Calu3 (cell line): ENCODE measurements around the gene KISS1. TPM values are rescaled to one million over a fixed set of nuclear protein-coding genes. Genes with fewer than 3 reads are reported as not detected.

Experiments
- Bru-seq: library from RNA; stranded (reverse); fragments of 400-500 nt; gene quantifications from one replicate; lab custom pipeline; 2021; lab: Mats Ljungman, UMichigan
- BruChase-seq, 2 experiments: library from RNA; stranded (reverse); fragments of 400-500 nt; gene quantifications; one replicate each; lab custom pipeline; 2021; lab: Mats Ljungman, UMichigan
- BruUV-seq: library from RNA; stranded (reverse); fragments of 400-500 nt; replicated peaks from 2 replicates; lab custom pipeline; 2021; lab: Mats Ljungman, UMichigan
- CTCF ChIA-PET: fragments of 300-600 bp; sonication (Branson Sonifier 250); formaldehyde crosslinking; loops from one replicate; lab custom pipeline; 2022; ENCODE audit warnings: antibody characterized with exemption; lab: Charles Lee
- DNase-seq: peaks from one replicate; pipeline ENCODE4 v3.0.0; 2022
- H3K27ac Mint-ChIP-seq: one replicate; pipeline ENCODE4 v1.8.0; 2022; ENCODE audit warnings: mixed read lengths; ENCODE audit not compliant: unreplicated experiment
- H3K27me3 Mint-ChIP-seq: one replicate; pipeline ENCODE4 v1.8.0; 2022; ENCODE audit warnings: mixed read lengths; ENCODE audit not compliant: unreplicated experiment
- H3K36me3 Mint-ChIP-seq: one replicate; pipeline ENCODE4 v1.8.0; 2022; ENCODE audit warnings: mild to moderate bottlenecking, moderate library complexity, mixed read lengths; ENCODE audit not compliant: insufficient read depth, unreplicated experiment
- H3K4me1 Mint-ChIP-seq: one replicate; pipeline ENCODE4 v1.8.0; 2022; ENCODE audit warnings: mild to moderate bottlenecking, low read depth, mixed read lengths; ENCODE audit not compliant: unreplicated experiment
- H3K4me3 Mint-ChIP-seq: one replicate; pipeline ENCODE4 v1.8.0; 2022; ENCODE audit warnings: mild to moderate bottlenecking, low read depth, moderate library complexity, mixed read lengths; ENCODE audit not compliant: unreplicated experiment
- H3K9me3 Mint-ChIP-seq: one replicate; pipeline ENCODE4 v1.8.0; 2022; ENCODE audit warnings: low read depth, mixed read lengths; ENCODE audit not compliant: unreplicated experiment
- CTCF ChIP-seq: fragments of 200-600 bp; IDR thresholded peaks from one replicate; pipeline ENCODE4 v1.8.0; 2022; ENCODE audit warnings: antibody characterized with exemption; ENCODE audit not compliant: unreplicated experiment
- intact Hi-C: fragments of 100-400 bp; cut with micrococcal nuclease; formaldehyde crosslinking; loops from one replicate; pipeline ENCODE4 v1.10.0; 2022; ENCODE audit not compliant: unreplicated experiment
- long read RNA-seq: library from polyadenylated mRNA; stranded (forward); transcript quantifications from one replicate; pipeline ENCODE4 v2.0.0, GENCODE V29; 2022
- total RNA-seq: library from RNA; stranded (reverse); gene quantifications from 2 replicates; pipeline ENCODE4 v1.2.3, GENCODE V29; 2022

The KISS1 gene
- not detected in 2 replicates for total RNA-seq
- Bru-seq, nascent RNA: percentile 16 among the genes with signal in this experiment
- BruChase-seq, experiment 1, labeled RNA remaining after a 6-hour chase: percentile 24 among the genes with signal in this experiment
- percentile 27 among the genes with signal in this experiment for BruChase-seq, experiment 2, labeled RNA remaining after a 2-hour chase
- long read RNA-seq: 0 reads

GRCh38 chr1:204196068-204196795, at the start of gene KISS1:
TSS of gene KISS1 (minus strand) at chr1:204196491. CDS start at chr1:204192876, 3,615 bp downstream.
- no peak within 1 kb of the TSS for H3K27ac Mint-ChIP-seq
- CTCF ChIA-PET: interaction anchor here (0.6 to 3.3 kb wide), 2 partner anchors 33 to 57 kb away, joined by 3 to 58 read pairs; no protein-coding TSS in a partner anchor

GRCh38 chr1:204242920-204243319, 46.6 kb upstream of the KISS1 start:
- Mint-ChIP-seq H3K4me1 (no peaks in the 10 kb centered on the region), H3K27me3 (no peaks in the 10 kb centered on the region), H3K9me3 (no peaks in the 10 kb centered on the region), H3K27ac (no peak overlapping the region), H3K4me3 (no peak overlapping the region), H3K36me3 (peaks cover 49% of the 10 kb centered on the region)
- CTCF ChIA-PET: no interaction called here
- intact Hi-C loops: no loop called here
- TF ChIP-seq CTCF: no peak
- no TSS peak for BruUV-seq
- no peak for DNase-seq

More at GRCh38 chr1:204196068-204196795, at the start of gene KISS1:
- intact Hi-C loops: loop anchor here (5.0 kb wide), 1 partner anchor 334 kb away; the partner anchor contains the start of gene SNRPE
- no TSS peak for BruUV-seq
- no peak for TF ChIP-seq CTCF
- Mint-ChIP-seq H3K4me3 (no peak within 1 kb of the TSS), H3K4me1 (peaks cover 37% of the 10 kb centered on the region), H3K9me3 (peaks cover 4% of the 10 kb centered on the region), H3K27me3 (peaks cover 14% of the 10 kb centered on the region), H3K36me3 (peaks cover 8% of the 10 kb centered on the region)
- DNase-seq: no peak

DNA sequence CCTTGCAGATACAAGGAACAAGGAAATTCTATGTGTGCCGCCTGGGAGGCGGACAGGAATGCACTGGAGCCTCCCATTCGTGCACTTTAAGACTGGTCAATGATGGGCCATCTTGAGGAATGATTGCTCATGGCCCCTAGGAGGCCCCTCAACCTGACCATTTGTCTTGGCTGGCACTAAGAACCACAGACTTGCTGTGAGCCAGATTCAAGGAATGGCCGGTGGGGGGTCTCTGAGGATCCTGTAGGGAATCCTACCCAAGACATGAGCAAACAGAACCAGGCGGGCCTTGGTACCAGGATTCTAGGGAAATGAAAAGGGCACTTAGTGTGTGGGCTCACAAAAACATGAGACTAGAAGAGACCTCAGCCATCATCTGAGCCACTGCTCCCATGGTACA, 45.6 kb upstream of the KISS1 start:
- CTCF ChIA-PET: no interaction called here
- DNase-seq: no peak
- Mint-ChIP-seq H3K9me3 (no peaks in the 10 kb centered on the region), H3K36me3 (peaks cover 45% of the 10 kb centered on the region), H3K27me3 (no peaks in the 10 kb centered on the region), H3K4me3 (no peak overlapping the region), H3K27ac (no peak overlapping the region), H3K4me1 (no peaks in the 10 kb centered on the region)
- BruUV-seq: no TSS peak
- no peak for TF ChIP-seq CTCF
- intact Hi-C loops: no loop called here

DNA sequence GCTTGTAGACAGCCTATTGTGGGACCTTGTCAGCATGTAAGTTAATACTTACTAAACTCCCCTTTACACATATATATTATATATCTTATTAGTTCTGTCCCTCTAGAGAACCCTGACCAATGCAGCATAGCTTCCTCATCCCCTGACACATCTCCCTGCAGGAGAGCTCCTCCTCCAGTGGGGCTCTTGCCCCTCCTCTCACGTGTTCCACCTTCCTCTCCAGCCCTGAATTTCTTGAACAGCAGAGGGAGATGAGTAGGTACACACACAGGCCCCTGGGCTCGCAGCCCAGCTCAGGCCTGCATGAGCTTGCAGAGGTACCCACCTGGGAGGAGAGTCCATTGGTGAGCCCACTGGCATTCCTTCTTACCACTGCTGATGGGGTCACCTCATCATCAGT, 44.8 kb upstream of the KISS1 start:
- no peaks in the 10 kb centered on the region for H3K9me3 Mint-ChIP-seq
- TF ChIP-seq CTCF: no peak
- intact Hi-C loops: no loop called here
- CTCF ChIA-PET: interaction anchor here (0.6 to 0.9 kb wide), 2 partner anchors 123 to 275 kb away, joined by 3 read pairs; partner anchors contain the start of gene MDM4
- H3K4me3 Mint-ChIP-seq: no peak overlapping the region
- peaks cover 37% of the 10 kb centered on the region for H3K36me3 Mint-ChIP-seq
- DNase-seq: no peak
- no TSS peak for BruUV-seq
- H3K4me1 Mint-ChIP-seq: no peaks in the 10 kb centered on the region
- H3K27me3 Mint-ChIP-seq: no peaks in the 10 kb centered on the region
- H3K27ac Mint-ChIP-seq: no peak overlapping the region
